HG03457 (cell line): ENCODE data around the gene ALK.
"Not testable (repeated sequence)": the region's sequence is repeated elsewhere in the genome, so short reads cannot be mapped to it uniquely, and the experiment has no call there.

Experiments
- ATAC-seq: cut with Tn5 transposase; IDR thresholded peaks from one replicate; pipeline ENCODE4 v1.9.1; 2021; ENCODE audit warnings: moderate number of reproducible peaks; ENCODE audit not compliant: unreplicated experiment

ALK gene

DNA sequence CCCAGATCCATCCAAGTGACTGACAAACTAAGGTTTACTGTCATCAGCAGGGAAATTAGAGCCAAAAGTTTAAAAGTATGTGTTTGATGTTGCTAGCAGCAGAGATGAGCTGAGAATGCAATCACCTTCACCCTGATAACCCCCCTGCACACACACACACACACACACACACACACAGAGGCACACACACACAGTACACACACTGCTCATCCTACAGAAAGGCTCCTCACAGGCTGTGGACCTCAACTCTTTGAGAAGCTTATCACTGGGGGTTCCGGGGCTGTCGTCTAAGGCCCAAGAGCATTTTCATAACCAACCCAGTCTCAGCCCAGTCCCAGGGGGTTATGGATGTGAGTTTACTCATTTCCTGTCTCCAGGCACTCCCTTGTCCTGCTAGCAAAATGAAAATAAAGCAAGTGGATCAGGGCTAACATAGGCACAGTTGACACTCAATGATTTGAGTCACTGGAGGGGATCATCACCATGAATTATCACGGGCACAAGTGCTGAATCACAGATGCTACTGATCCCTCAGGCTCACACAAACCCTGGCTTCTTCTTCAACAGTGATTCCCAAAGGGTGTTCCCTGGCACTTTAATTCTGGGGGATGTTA, 76.6 kb downstream of the ALK start:
- ATAC-seq: no peak

DNA sequence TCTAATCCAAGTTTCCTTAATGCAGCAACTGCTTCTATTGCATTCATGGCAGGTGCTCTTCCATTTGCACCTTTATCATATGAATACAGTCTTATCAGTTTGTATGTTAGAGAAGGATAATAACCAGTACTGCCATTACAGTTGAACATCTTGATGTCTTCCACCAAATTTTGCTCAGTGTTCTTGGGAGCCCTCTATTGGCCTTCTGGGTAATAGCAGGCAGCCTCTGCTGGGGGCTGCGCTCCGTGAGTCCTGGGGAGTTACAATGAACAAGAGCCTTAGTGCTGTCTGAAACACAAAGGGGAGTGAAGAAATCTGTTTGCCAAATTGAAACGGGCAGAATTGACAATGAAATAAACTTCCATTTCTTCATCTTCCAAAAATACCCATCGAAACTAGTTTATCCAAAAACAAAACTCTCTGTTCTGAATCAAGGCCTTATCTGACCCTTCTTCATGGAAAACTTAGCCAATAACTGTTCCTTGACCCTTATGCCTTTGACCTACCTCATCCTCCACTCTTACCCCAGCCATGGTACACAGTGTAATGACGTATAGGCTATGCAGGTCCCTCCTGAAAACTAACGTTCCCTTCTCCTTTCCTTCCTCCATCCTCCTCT, 79.9 kb downstream of the ALK start:
- ATAC-seq: no peak

DNA sequence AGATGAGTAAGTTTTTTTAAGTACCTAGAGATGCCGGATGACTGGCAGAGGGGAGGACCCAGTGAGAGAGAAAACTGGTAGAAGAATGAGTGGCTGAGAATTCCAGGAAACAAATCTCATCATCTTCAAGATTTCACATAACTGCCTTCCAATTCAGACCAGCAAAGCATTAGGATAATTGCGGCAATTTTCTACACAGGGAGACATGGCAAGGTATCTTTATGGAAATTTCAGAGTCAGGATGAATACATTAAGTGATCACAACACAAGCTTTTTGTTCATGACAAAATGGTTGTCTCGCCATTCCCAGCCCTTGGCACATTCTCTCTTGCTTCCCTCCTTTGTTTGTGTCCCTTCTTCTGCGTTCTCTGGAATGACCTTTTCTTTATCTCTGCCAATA, 82.1 kb downstream of the ALK start:
- no peak for ATAC-seq

DNA sequence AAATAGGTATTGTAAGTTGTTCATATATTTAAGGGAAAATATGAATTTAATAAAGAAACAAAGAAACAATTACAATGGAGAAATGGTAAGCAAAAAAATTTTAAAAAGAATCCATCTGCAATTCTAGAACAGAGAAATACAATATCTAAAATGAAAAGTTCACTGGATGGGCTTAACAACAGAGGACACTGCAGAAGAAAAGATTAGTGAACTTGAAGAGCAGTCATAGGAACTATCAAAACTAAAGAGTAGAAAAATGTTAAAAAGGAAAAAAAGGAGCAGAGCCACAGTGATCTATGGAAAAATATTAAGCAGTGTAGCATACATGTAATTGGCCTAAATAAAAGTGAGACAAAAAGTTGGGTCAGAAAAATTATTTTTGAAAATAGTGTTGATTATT, 83.5 kb downstream of the ALK start:
- no peak for ATAC-seq

DNA sequence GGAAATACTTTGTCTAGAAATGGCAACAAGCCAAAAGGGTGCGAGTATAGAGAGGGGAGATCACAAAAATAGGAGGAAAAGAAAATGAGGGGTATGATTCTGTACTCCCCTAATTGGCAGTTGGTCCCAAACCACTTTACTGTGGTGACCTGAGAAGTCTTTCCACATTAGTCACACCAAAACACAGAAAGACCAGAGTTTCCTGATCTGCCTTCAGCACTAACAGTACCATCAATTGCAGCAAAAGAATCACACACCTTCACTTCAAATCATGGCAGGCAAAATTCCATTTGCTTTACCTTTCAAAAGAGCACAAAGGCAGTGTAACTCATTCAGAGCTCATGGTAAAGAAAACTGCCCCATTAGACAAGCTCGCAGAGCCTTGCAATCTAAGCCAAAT, 86.8 kb downstream of the ALK start:
- no peak for ATAC-seq

DNA sequence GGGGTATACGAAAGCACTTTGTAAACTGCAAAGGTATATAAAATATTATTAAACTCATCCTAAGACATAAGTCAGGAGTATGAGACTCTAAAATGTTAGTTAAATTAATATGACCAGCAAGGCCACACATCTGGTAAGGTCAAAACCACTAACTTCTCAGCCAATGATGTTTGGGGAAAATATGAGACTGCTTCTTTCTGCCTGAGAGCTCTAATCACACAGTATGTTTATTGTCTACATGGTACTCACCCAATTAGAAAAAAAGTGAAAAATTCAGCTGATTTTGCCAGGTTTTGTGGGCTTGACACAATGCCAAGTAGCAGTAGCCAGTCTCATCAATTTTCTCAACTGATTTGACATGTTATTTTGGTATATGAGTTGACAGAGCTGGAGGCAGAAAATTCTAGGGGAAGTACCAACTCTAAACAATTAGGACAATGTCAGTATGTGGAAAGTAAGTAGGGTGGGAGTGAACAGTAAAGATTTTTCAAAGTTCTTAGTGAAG, 87.3 kb downstream of the ALK start:
- no peak for ATAC-seq

DNA sequence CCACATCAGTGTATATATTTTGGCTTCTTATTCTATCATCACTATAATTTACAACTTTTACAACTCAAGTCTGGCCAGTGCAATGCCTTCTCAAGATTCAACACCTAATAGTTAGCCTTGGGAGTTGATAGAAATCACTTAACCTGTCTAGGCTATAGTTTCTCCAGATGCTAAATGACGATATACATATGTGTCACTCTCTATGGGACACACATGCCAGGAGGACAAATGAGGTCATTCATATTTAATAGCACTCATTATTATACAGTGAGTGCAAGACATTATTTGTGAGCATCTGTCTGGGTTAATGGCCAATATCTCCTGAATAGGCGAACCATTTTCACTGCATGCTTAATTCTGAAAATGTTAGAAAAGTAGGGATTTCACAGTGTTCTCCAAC, 89.8 kb downstream of the ALK start:
- no peak for ATAC-seq

DNA sequence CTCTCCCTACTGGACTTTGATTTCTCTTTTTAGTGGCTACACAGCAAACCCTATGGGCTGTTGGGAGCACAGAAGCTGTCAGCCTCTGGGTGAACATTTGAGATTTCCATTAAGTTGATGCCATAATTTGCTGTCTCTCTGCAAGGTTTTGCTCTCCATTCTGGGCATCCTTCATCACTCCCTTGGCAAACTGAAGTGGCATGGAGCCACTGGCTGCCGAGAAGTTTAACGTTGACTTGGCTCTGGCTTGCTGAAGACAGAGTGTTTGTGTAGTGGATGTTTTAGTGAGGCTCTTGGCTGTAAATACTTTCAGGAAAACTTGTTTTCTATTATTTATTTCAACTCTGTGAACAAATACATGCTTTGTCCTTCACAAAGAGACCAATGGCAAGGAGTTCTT, 91.5 kb downstream of the ALK start:
- ATAC-seq: no peak

DNA sequence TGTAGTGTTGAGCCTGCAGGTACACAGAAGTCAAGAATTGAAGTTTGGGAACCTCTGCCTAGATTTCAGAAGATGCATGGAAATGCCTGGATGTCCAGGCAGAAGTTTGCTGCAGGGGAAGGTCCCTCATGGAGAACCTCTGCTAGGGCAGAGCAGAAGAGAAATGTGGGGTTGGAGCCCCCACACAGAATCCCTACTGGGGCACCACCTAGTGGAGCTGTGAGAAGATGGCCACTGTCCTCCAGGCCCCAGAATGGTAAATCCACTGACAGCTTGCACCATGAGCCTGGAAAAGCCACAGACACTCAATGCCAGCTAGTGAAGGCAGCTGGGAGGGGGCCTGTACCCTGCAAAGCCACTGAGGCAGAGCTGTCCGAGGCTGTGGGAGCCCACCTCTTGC, 97.2 kb downstream of the ALK start:
- ATAC-seq: not testable (repeated sequence)

DNA sequence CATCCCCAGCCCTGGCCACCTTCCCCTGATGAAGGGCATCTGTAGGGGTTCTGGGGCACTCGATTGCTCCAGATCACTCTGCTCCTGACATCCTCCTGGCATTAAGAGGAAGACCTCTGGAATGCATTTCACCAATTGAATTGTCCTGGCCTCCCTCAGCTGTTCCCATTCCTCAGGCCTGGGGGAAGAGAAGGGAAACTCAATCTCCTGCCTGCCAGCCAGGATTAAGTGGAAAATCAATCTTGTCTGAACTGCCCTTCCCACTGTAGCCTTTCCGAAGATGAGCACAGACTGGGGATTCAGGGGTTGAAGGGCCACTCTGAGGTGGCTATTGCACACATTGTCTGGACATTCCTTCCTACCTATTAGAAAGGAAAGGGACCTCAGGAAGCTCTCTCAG, 99.8 kb downstream of the ALK start:
- no peak for ATAC-seq

DNA sequence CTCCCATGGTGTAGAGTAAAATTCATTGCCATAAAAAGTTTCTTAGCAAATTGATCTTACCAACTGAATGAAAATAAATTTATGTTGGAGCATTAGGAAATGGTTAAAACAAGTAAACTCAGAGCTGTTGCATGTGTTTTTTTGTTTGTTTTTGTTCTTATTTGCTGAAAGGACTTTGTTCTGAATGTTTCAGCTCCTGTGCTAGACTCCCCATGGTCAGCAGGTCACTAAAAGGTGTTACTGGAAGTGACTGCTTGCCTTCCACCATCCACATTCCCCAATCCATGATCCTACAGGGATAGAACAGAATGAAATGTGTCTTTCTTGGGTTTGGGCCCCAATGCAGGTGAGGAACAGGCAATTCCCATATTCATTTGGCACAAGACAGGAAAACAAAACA, 101.8 kb downstream of the ALK start:
- ATAC-seq: no peak

DNA sequence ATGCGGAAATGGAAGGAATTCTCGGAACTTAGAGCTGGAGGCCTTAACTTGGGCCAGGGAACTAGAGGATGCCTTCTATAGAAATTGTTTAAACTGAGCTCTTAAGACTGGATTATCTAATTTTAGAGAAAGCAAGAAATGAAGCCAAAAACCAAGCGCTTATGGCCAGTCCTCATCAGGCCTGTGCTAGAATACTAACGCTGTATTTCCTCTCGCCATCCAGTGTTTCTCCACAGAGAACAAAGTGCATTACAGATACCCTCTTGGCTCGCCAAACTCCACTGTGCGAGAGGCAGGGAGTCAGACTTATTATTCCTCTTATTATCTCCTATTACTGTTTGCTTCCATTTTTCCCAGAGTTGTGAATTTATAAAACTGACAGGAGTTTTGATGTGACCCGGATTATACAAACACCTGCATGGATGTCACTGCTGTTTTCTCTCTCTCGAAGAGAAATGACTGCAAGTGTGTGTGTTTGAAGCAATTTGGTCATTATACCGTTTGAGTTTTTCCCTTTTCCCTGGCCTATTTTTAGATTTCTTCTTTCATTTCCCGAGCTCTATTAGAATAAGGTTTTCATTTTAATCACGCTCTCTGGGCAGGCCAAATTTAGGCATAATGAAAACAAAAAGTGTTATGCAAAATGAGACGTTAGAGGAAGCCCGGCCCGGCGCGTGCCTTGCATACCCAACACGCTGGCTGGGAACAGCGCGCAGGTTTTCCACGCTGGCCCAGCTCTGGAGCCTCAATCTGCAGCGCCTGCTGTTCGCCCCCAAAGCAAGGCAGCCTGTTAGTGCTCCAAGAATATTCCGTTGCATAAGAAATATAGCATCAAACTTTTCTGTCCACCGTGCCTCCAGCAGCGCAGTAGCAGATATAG, 103.3 kb downstream of the ALK start:
- ATAC-seq: no peak

DNA sequence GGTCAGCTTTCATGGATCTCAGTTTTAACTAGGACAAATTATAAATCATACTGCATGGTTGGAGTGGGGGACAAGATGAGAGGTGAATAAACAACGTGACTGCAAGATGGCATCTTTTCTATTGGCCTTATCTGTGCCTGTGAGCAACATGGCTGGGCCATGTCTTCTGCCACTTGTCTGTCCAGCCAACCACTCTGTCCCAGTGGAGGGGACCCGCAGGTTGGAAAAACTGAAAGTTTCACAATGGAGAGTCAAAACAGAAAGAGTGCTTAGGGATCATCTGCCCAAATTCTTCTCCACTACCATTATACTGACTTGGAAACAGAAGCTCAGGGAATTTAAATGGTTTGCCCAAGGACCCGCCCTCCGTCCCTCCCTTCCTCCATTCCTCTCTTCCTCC, 104.1 kb downstream of the ALK start:
- ATAC-seq: no peak

DNA sequence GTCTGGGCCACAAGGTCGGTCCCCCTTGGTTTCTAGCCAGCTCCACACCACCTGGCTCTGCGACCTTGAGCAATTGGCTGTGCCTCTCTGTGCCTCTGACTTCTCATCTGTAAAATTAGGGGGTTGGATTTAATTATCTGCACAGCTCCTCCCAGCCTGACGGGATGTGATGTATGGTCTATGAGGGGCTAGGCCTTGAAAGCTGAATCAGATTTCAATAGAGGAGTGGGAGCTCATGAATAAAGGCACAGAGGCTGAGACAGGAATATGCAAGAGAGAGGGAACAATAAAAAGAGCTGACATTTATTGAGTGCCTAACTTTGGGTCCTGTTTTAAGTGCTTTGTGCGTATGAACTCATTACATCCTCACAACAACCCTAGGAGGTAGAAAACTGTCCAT, 104.7 kb downstream of the ALK start:
- ATAC-seq: no peak

DNA sequence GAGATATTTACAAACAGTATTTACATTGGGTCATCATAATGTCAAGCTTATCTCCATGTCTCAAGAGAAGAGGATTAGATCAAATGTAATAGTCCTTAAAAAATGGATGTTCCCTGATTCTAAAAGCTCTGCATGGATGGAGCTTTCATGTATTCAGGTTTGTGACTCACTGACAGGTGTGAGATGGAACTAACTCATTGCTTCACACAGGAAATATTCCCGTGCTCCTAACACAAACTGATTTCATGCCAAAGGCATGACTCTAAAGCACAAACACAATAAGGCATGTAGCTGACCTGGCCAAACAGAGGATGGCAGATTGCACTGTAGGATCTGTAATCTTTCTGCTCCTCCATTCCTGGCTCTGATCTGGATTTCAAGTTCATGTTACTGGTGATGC, 110.0 kb downstream of the ALK start:
- ATAC-seq: no peak

DNA sequence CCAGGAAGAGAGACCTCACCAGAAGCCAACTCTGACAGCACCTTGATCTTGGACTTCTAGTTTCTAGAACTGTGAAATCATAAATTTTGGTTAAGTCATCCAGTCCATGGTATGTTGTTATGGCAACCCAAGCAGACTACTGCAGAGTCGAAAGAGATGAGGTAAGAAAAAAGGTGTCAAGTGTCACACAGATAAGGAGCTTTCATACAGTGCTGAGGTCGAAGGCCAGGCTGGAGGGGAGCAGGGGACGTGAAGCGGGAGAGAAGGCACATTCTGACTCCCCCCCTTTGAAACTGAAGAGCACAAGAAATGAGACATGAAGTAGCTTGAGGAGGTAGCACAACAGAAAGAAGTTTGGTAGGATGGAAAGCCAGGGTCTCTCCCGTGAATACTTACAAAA, 110.4 kb downstream of the ALK start:
- ATAC-seq: no peak

DNA sequence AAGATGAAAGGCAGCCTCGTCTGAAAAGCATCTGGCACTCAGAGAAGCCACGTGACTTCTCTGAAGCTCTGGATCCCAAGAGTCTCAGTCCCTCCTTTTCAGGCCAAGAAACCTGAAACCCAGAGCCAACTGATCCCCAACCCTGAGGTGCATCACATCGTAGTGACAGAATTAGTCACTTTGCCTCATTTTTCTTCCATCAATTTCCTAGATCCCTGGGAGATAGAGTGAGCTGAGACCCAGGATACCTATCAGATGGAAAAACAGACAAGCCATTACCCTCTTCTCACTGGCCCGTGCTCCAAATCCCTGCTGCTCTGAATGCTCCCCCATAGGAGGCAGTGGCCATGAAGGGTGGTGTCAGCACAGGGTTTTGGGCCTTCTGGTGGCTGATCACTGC, 113.1 kb downstream of the ALK start:
- no peak for ATAC-seq

DNA sequence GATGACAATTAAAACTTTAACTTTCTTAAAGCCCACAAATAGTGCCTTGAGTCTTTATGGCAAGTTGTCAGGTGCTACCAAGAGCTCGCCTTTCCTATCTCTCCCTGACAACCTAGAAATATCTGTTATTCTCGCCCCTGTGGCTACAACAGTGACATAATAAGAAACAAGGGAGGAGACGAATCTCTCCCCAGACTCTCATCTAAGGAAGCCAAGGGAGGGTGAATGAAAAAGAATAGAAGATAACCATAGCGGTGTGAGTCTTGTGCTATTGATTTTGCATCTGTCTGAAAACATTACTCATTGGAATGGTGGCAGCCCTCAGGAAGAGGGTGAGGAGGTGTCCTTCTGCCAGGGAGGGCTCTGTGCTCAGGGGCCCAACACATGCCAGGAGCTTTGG, 114.3 kb downstream of the ALK start:
- ATAC-seq: no peak

DNA sequence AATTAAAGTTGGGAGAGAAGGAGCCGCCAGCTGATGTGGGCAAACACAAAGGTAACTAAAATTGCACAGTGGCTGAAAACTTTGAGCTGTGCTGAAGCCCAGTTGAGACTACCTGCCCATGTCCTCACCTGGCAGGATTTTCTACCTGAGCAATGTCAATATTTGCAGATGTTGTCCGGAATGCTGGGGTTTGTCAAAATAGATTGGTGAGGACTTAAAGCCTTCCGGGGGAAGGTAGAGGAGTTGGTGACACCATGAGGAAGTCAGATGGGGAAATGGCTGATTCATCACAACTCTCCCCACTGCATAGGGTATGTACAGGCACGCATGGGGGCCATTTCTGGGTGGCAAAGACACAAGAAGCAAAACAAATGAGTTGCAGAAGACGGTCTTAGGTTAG, 114.9 kb downstream of the ALK start:
- ATAC-seq: no peak

DNA sequence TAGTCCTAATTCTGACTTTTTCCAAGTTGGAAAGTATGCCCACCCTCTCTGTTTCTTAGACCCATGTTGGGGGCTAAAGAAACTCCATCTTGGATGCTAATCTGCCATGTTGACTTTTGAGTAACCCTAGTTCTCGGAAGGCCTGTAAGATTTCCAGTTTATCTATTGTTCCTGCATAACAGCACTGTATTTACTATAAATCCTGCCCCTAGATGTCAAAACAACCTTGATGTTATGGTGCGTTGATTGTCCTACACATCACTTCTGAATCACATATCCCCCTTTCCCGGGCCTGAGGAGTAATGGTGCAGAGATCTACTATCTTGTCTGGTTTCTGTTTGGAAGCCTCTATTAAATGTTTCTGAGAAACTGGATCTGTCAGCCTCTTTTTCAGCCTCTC, 116.7 kb downstream of the ALK start:
- ATAC-seq: no peak

DNA sequence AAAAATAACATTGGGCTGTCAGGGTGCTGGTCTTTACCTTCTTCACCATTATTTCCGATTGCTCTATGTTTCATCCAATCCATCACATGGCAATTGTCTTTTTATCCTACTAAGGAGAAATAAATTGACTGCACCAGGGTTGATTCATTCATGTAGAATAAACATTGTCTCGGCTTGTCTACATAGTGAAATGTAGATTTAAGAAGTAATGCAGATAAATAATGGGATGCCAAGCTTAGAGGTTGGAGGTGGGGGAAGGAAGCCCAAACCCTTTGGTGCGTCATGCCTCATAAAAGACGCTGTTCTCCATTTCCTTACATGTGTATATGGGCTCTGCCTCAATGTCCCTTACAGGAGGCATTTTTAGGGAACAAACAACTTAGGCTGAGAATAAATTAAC, 117.8 kb downstream of the ALK start:
- ATAC-seq: no peak

DNA sequence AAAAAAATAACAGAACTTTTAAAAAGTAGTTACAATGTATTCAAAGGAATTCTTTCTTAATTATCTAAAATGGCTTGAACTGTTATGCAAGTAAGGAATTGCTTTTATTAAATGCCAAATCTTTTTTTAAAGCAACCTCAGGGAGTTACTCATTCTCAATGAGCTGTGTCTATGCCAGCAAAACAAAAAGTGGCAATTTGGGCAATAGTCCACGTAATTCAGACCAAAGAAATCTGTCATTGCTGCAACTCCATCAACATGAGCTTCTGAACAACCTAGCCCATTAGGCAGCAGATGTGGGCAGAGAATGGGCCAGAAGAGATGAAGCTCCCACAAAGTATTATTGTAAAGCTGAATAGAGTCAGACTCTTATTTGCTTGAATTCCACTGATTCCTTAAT, 118.4 kb downstream of the ALK start:
- ATAC-seq: no peak
